Measurements from ENCODE around the gene DPM1. TPM values are rescaled to one million over a fixed set of nuclear protein-coding genes. Genes with fewer than 3 reads are reported as not detected.

Gene DPM1
- total RNA-seq, 2 donors from 2014 or later, result 37.0 to 43.9 TPM

DNA sequence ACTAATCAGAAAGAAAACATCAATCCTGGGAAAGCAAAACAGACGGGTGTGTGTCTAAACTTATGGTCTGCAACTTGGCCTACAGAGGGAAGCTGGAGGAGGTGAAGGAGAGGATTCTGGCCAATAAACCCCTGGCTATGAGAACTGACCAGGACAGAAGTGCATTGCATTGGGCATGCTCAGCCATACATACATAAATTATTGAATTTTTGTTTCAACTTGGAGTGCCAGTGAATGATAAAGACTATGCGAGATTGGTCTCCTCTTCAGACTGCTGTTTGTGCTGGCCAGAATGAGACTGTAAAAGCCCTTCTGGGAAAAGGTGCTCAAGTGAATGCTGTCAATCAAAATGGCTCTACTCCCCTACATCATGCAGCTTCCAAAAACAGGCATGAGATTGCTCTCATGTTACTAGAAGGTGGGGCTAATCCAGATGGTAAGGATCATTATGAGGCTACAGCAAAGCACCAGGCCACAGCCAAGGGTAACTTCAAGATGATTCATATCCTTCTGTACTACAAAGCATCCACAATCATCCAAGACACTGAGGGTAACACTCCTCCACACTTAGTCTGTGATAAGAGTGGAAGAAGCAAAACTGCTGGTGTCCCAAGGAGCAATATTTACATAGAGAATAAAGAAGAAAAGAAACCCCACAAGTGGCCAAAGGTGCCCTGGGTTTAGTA, 44.5 kb downstream of the DPM1 start:
- no peak overlapping the region for H3K9ac ChIP-seq (ENCODE audit: low read depth in 2 of 2, low read length in 2 of 2)
- H3K27ac ChIP-seq, result no peak overlapping the region
- DNase-seq, result no peak
- no peaks in the 10 kb centered on the region for H3K9me3 ChIP-seq
- no peak overlapping the region for H3K4me3 ChIP-seq
- TF ChIP-seq, protein P1, sequence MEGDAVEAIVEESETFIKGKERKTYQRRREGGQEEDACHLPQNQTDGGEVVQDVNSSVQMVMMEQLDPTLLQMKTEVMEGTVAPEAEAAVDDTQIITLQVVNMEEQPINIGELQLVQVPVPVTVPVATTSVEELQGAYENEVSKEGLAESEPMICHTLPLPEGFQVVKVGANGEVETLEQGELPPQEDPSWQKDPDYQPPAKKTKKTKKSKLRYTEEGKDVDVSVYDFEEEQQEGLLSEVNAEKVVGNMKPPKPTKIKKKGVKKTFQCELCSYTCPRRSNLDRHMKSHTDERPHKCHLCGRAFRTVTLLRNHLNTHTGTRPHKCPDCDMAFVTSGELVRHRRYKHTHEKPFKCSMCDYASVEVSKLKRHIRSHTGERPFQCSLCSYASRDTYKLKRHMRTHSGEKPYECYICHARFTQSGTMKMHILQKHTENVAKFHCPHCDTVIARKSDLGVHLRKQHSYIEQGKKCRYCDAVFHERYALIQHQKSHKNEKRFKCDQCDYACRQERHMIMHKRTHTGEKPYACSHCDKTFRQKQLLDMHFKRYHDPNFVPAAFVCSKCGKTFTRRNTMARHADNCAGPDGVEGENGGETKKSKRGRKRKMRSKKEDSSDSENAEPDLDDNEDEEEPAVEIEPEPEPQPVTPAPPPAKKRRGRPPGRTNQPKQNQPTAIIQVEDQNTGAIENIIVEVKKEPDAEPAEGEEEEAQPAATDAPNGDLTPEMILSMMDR (IDR thresholded peaks at IDR 0.05), result no peak
- intact Hi-C loops (cut with DNase I), result no loop called here
- no peaks in the 10 kb centered on the region for H3K27me3 ChIP-seq
- H3K36me3 ChIP-seq, result no peaks in the 10 kb centered on the region
- H3K4me1 ChIP-seq, result peaks cover 10% of the 10 kb centered on the region

DNA sequence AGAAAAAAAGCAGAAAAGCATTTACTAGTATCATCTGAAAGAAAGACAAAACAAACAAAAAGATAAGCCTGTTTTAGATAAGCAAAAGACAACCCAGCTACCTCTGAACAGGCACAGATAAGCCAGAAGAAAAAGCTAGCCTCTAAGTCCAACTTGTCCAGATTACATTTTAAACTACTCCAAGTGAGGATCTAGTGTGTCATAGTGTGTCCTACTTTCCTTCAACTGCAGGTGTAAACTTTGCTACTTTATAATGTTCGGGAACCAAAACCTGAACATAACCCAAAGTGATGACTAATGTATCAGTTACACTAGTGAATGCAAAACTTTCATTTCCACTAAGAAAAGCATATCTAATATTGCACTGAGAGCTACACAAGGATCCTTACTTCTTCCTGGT, 46.6 kb downstream of the DPM1 start:
- no peaks in the 10 kb centered on the region for H3K36me3 ChIP-seq
- H3K4me1 ChIP-seq, result peaks cover 10% of the 10 kb centered on the region
- no peaks in the 10 kb centered on the region for H3K9me3 ChIP-seq
- intact Hi-C loops (cut with DNase I), result no loop called here
- TF ChIP-seq, protein P1 (IDR thresholded peaks at IDR 0.05), result no peak
- no peak overlapping the region for H3K4me3 ChIP-seq
- H3K27ac ChIP-seq, result no peak overlapping the region
- H3K27me3 ChIP-seq, result no peaks in the 10 kb centered on the region
- DNase-seq, result no peak
- no peak overlapping the region for H3K9ac ChIP-seq (ENCODE audit: low read depth in 2 of 2, low read length in 2 of 2)

DNA sequence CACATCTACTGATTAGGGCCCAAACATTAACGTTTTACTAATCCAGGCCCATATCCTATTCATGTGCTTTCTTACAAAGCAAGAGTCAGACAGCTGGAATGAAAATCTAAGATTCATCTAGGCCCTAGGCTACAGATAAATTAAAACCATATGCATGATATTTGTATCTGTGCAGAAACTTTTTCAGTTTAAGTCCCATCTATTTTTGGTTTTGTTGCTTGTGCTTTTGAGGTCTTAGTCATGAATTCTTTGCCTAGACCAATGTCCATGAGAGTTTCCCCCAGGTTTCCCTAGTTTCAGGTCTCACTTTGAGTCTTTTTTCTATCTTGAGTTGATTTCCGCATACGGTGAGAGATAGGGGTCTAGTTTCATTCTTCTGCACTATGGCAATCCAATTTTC, 47.3 kb downstream of the DPM1 start:
- Histone ChIP-seq H3K9ac (ENCODE audit: low read depth in 2 of 2, low read length in 2 of 2) (no peak overlapping the region), H3K9me3 (no peaks in the 10 kb centered on the region), H3K27me3 (no peaks in the 10 kb centered on the region), H3K27ac (no peak overlapping the region), H3K36me3 (no peaks in the 10 kb centered on the region), H3K4me1 (peaks cover 5% of the 10 kb centered on the region), H3K4me3 (no peak overlapping the region)
- no peak for DNase-seq
- TF ChIP-seq, protein P1 (IDR thresholded peaks at IDR 0.05), result no peak
- intact Hi-C loops (cut with DNase I), result no loop called here

DNA sequence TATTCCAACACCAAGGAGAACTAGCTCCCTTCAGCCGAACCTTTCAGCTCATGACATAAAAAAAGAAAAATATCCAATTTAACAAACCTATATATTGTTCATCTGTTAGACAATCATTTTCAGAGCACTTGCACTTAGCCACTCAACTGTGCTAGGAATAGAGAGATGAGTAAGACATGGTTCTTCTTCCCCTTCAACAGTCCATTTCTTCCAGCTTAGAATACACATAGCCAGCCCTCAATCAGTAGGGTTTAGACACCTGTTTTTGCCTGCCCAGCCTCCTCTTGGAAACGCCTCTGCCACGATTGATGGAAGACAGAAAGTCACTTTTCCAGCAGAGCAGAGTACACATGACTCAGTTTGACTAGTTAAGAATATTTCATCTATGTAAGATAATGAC, 48.9 kb downstream of the DPM1 start:
- H3K4me3 ChIP-seq, result no peak overlapping the region
- H3K9me3 ChIP-seq, result no peaks in the 10 kb centered on the region
- TF ChIP-seq, protein P1 (IDR thresholded peaks at IDR 0.05), result no peak
- DNase-seq, result no peak
- no peak overlapping the region for H3K27ac ChIP-seq
- H3K36me3 ChIP-seq, result no peaks in the 10 kb centered on the region
- peaks cover 3% of the 10 kb centered on the region for H3K4me1 ChIP-seq
- no peak overlapping the region for H3K9ac ChIP-seq (ENCODE audit: low read depth in 2 of 2, low read length in 2 of 2)
- intact Hi-C loops (cut with DNase I), result no loop called here
- no peaks in the 10 kb centered on the region for H3K27me3 ChIP-seq

DNA sequence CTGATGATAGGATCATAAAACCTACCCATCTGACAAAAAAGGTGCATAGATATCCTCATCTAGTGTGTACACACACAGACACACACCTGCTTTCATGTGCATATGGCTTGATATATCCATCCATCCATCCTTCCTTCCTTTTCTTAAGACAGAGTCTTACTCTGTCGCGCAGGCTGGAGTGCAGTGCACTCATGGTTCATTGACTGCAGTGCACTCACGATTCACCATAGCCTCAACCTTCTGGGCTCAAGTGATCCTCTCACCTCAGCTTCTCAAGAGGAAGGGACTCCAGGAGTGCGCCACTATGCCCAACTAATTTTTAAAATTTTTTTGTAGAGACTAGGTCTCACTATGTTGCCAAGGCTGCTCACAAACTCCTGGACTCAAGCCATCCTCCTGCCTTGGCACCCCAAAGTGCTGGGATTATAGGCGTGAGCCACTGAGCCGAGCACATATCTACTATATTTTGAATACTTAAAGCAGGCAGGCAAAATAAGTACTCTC, 54.2 kb downstream of the DPM1 start:
- intact Hi-C loops (cut with DNase I), result no loop called here
- Histone ChIP-seq H3K36me3 (no peaks in the 10 kb centered on the region), H3K9me3 (no peaks in the 10 kb centered on the region), H3K27me3 (no peaks in the 10 kb centered on the region), H3K4me3 (no peak overlapping the region), H3K4me1 (no peaks in the 10 kb centered on the region), H3K9ac (ENCODE audit: low read depth in 2 of 2, low read length in 2 of 2) (no peak overlapping the region), H3K27ac (no peak overlapping the region)
- DNase-seq, result no peak
- TF ChIP-seq, protein P1 (IDR thresholded peaks at IDR 0.05), result no peak

Measured in colonic mucosa (tissue), 4 donors.